Mesodermal cell (in vitro differentiated cells): ENCODE measurements around the gene RBM44. TPM values are rescaled to one million over a fixed set of nuclear protein-coding genes. Genes with fewer than 3 reads are reported as not detected.
"Not testable (repeated sequence)": the region's sequence is repeated elsewhere in the genome, so short reads cannot be mapped to it uniquely, and the experiment has no call there.

Experiments used
- H3K27ac ChIP-seq: 2 replicates; pipeline ENCODE4 v1.7.0; 2013; ENCODE audit warnings: mild to moderate bottlenecking, low read depth, low read length, moderate library complexity; ENCODE audit not compliant: severe bottlenecking
- H3K36me3 ChIP-seq: 2 replicates; pipeline ENCODE4 v1.7.1; 2013; ENCODE audit warnings: mild to moderate bottlenecking, low read length, moderate library complexity; ENCODE audit not compliant: control insufficient read depth, insufficient read depth
- H3K4me1 ChIP-seq: one replicate; pipeline ENCODE4 v1.7.1; 2013; ENCODE audit warnings: mild to moderate bottlenecking, low read length; ENCODE audit not compliant: insufficient read depth, control insufficient read depth, poor library complexity, severe bottlenecking
- H3K4me3 ChIP-seq: 2 replicates; pipeline ENCODE4 v1.7.0; 2013; ENCODE audit warnings: low read length, control low read depth, mild to moderate bottlenecking; ENCODE audit not compliant: insufficient read depth, poor library complexity, severe bottlenecking; ENCODE audit errors: extremely low read depth
- H3K9me3 ChIP-seq: 2 replicates; pipeline ENCODE4 v1.7.1; 2013; ENCODE audit warnings: mild to moderate bottlenecking, low read length, moderate library complexity; ENCODE audit not compliant: control insufficient read depth
- WGBS, 2 experiments: methylation state at CpG; one replicate each; pipeline ENCODE4 v1.1.5; 2013; ENCODE audit warnings: missing lambda C conversion rate in 2 of 2; ENCODE audit not compliant: insufficient coverage in 2 of 2; 5-methylcytosine and 5-hydroxymethylcytosine counted together
- polyA plus RNA-seq, 2 experiments: library from polyadenylated mRNA; stranded (reverse); fragments of 50-300 nt; gene quantifications; one replicate each; pipeline ENCODE4 v1.2.3, GENCODE V29; 2013

The RBM44 gene
- 0.22 TPM for polyA plus RNA-seq (2013, experiment 1 of 2)
- 0.56 TPM for polyA plus RNA-seq (2013, experiment 2 of 2)

- H3K4me1 ChIP-seq = no peaks in the 10 kb centered on the region
- no peak within 1 kb of the TSS for H3K4me3 ChIP-seq
- no peak within 1 kb of the TSS for H3K27ac ChIP-seq
- peaks cover 9% of the 10 kb centered on the region for H3K9me3 ChIP-seq
- H3K36me3 ChIP-seq = no peaks in the 10 kb centered on the region
- 97% methylated on average over 81 to 84 of the region's 84 CpGs for WGBS, 2 experiments
Measured at GRCh38 chr2:237798236-237799059, at the start of gene RBM44. Gene RBM44, plus strand, starts transcription at chr2:237798779. Its CDS starts 14,831 bp downstream, at chr2:237813610.

- WGBS, 2 experiments = 97 to 99% methylated on average over 9 to 11 of the region's 11 CpGs
- H3K4me3 ChIP-seq = no peak overlapping the region
- no peaks in the 10 kb centered on the region for H3K4me1 ChIP-seq
- peaks cover 78% of the 10 kb centered on the region for H3K36me3 ChIP-seq
- no peak overlapping the region for H3K27ac ChIP-seq
- no peaks in the 10 kb centered on the region for H3K9me3 ChIP-seq
Measured at GRCh38 chr2:237749002-237749401, 49.6 kb upstream of the RBM44 start.

GRCh38 chr2:237749961-237750360 is 48.6 kb upstream of the RBM44 start:
- peaks cover 6% of the 10 kb centered on the region for H3K4me1 ChIP-seq
- H3K9me3 ChIP-seq = no peaks in the 10 kb centered on the region
- 100% methylated on average over 2 of the region's 2 CpGs for WGBS, 2 experiments
- peaks cover 83% of the 10 kb centered on the region for H3K36me3 ChIP-seq
- H3K27ac ChIP-seq = no peak overlapping the region
- no peak overlapping the region for H3K4me3 ChIP-seq

- H3K4me3 ChIP-seq, H3K27ac ChIP-seq, H3K9me3 ChIP-seq, H3K4me1 ChIP-seq: not testable (repeated sequence)
- peaks cover 86% of the 10 kb centered on the region for H3K36me3 ChIP-seq
- WGBS, 2 experiments = 95 to 99% methylated on average over 11 to 13 of the region's 15 CpGs
Measured at GRCh38 chr2:237750441-237750840, 48.1 kb upstream of the RBM44 start.

GRCh38 chr2:237752761-237753165 is 45.8 kb upstream of the RBM44 start:
- Histone ChIP-seq H3K27ac (no peak overlapping the region), H3K9me3 (no peaks in the 10 kb centered on the region), H3K4me1 (peaks cover 7% of the 10 kb centered on the region), H3K4me3 (no peak overlapping the region), H3K36me3 (peaks cover 93% of the 10 kb centered on the region)
- WGBS, 2 experiments = 92 to 100% methylated on average over 2 to 5 of the region's 5 CpGs

GRCh38 chr2:237754182-237754581 is 44.4 kb upstream of the RBM44 start:
- Histone ChIP-seq H3K27ac (peak overlapping the region; percentile 74), H3K4me3 (no peak overlapping the region), H3K36me3 (peaks cover 91% of the 10 kb centered on the region), H3K9me3 (no peaks in the 10 kb centered on the region), H3K4me1 (peaks cover 7% of the 10 kb centered on the region)
- 100% methylated on average over 2 of the region's 3 CpGs; no CpG with 5 or more reads in 1 of the 2 experiments for WGBS, 2 experiments

- Histone ChIP-seq H3K36me3 (peaks cover 91% of the 10 kb centered on the region), H3K4me1 (peaks cover 7% of the 10 kb centered on the region), H3K27ac (peak overlapping the region; percentile 74), H3K9me3 (no peaks in the 10 kb centered on the region), H3K4me3 (no peak overlapping the region)
- 90 to 91% methylated on average over 9 to 12 of the region's 12 CpGs for WGBS, 2 experiments
Measured at GRCh38 chr2:237754626-237755248, 43.8 kb upstream of the RBM44 start.

- Histone ChIP-seq H3K27ac (no peak overlapping the region), H3K4me3 (no peak overlapping the region), H3K4me1 (peaks cover 7% of the 10 kb centered on the region), H3K9me3 (no peaks in the 10 kb centered on the region), H3K36me3 (peaks cover 97% of the 10 kb centered on the region)
- 90 to 100% methylated on average over 2 to 6 of the region's 10 CpGs for WGBS, 2 experiments
Measured at GRCh38 chr2:237757616-237758015, 41.0 kb upstream of the RBM44 start.

- H3K4me1 ChIP-seq = peaks cover 7% of the 10 kb centered on the region
- no peaks in the 10 kb centered on the region for H3K9me3 ChIP-seq
- H3K36me3 ChIP-seq = peaks cover 94% of the 10 kb centered on the region
- WGBS, 2 experiments = 97 to 100% methylated on average over 5 to 9 of the region's 10 CpGs
- H3K4me3 ChIP-seq = no peak overlapping the region
- H3K27ac ChIP-seq = no peak overlapping the region
Measured at GRCh38 chr2:237758185-237758584, 40.4 kb upstream of the RBM44 start.

- no peak overlapping the region for H3K27ac ChIP-seq
- H3K9me3 ChIP-seq = no peaks in the 10 kb centered on the region
- WGBS, 2 experiments = 95% methylated on average over 5 to 9 of the region's 10 CpGs
- H3K36me3 ChIP-seq = peaks cover 92% of the 10 kb centered on the region
- H3K4me3 ChIP-seq = no peak overlapping the region
- peaks cover 7% of the 10 kb centered on the region for H3K4me1 ChIP-seq
Measured at GRCh38 chr2:237759176-237759575, 39.4 kb upstream of the RBM44 start.
